Upper lobe of left lung (tissue), 4 donors: ENCODE measurements around the gene TBATA.

Source experiments
- EP300 ChIP-seq, 4 donors: sonication (generic); formaldehyde crosslinking; IDR thresholded peaks; one replicate each; pipeline ENCODE4 v1.5.1; 2017; ENCODE audit warnings: antibody characterized with exemption in 4 of 4, control low read depth in 2 of 4
- POLR2A ChIP-seq, 4 donors: fragments of 450-650 bp; IDR thresholded peaks; one replicate each; pipeline ENCODE4 v1.5.1; 2016 to 2017; ENCODE audit warnings: antibody characterized with exemption in 4 of 4, mild to moderate bottlenecking in 2 of 4

- TF ChIP-seq EP300 (IDR thresholded peaks at IDR 0.05) (no peak), POLR2A (IDR thresholded peaks at IDR 0.05) (no peak)
Measured at GRCh38 chr10:70811881-70812280, 26.7 kb upstream of the TBATA start.
